Endothelial cell of umbilical vein (primary cell): ENCODE data around the gene TK2.

Experiments
- EZH2 ChIP-seq: IDR thresholded peaks from 2 replicates; pipeline ENCODE4 v1.6.1; 2012; ENCODE audit warnings: borderline replicate concordance, low read depth, mild to moderate bottlenecking, moderate library complexity, low read length, inconsistent platforms; ENCODE audit not compliant: severe bottlenecking
- FOS ChIP-seq: IDR thresholded peaks from 2 replicates; pipeline ENCODE4 v1.6.1; 2011; ENCODE audit warnings: mild to moderate bottlenecking, low read length, moderate library complexity, borderline replicate concordance; ENCODE audit not compliant: insufficient read depth
- JUN ChIP-seq: IDR thresholded peaks from 2 replicates; pipeline ENCODE4 v1.6.1; 2011; ENCODE audit warnings: borderline replicate concordance, low read depth; ENCODE audit not compliant: insufficient read length, insufficient read depth
- MYC ChIP-seq: IDR thresholded peaks from one replicate; pipeline ENCODE4 v1.6.1; 2011; ENCODE audit warnings: mild to moderate bottlenecking, low read depth, low read length
- POLR2A ChIP-seq: IDR thresholded peaks from 2 replicates; pipeline ENCODE4 v1.6.1; 2012; ENCODE audit warnings: low read depth, mild to moderate bottlenecking, control low read depth, low read length
- POLR2AphosphoS5 ChIP-seq: IDR thresholded peaks from 2 replicates; pipeline ENCODE4 v1.6.1; 2012; ENCODE audit warnings: low read depth, mild to moderate bottlenecking, control low read depth, low read length, moderate library complexity; ENCODE audit not compliant: insufficient read depth
- TF ChIP-seq, protein P1 (sequence below), 2 donors: IDR thresholded peaks; 1 replicate in 1 of 2; 2 replicates in 1 of 2; pipeline ENCODE4 v1.5.1; 2011; ENCODE audit warnings: low read length in 2 of 2, mild to moderate bottlenecking in 2 of 2, moderate library complexity in 2 of 2, control low read depth in 1 of 2, inconsistent platforms in 1 of 2, low read depth in 1 of 2; ENCODE audit not compliant: insufficient read depth in 1 of 2; ENCODE audit errors: extremely low read depth in 1 of 2
- TF ChIP-seq, protein P2 (sequence below): IDR thresholded peaks from 2 replicates; pipeline ENCODE4 v1.6.1; 2011; ENCODE audit not compliant: insufficient read depth, insufficient read length

DNA sequence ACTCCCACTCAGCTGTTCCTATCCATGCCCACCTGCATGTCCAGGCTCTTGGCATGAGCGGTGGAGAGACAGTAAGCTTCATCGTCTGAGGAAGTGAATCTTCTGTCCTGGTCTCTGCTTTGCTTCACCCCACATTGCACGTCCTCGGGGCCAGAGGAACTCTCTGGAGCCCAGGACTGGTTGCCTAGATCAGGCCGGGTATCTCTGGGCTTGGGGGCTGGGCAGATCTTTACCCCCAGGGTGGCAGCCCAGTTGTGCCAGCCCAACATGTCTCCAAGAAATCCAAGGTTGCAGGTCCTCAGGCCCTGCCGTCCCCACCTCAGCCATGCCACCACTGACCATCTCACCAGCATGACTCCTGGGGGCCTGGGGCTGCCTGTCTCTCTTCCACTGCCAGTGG lies 64.5 kb downstream of the TK2 start:
- TF ChIP-seq, protein P1, sequence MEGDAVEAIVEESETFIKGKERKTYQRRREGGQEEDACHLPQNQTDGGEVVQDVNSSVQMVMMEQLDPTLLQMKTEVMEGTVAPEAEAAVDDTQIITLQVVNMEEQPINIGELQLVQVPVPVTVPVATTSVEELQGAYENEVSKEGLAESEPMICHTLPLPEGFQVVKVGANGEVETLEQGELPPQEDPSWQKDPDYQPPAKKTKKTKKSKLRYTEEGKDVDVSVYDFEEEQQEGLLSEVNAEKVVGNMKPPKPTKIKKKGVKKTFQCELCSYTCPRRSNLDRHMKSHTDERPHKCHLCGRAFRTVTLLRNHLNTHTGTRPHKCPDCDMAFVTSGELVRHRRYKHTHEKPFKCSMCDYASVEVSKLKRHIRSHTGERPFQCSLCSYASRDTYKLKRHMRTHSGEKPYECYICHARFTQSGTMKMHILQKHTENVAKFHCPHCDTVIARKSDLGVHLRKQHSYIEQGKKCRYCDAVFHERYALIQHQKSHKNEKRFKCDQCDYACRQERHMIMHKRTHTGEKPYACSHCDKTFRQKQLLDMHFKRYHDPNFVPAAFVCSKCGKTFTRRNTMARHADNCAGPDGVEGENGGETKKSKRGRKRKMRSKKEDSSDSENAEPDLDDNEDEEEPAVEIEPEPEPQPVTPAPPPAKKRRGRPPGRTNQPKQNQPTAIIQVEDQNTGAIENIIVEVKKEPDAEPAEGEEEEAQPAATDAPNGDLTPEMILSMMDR (IDR thresholded peaks at IDR 0.05; ENCODE audit: extremely low read depth in 1 of 2, insufficient read depth in 1 of 2, low read depth in 1 of 2, low read length in 2 of 2), result no peak
- TF ChIP-seq FOS (no peak), POLR2A (no peak), POLR2AphosphoS5 (no peak), JUN (no peak), EZH2 (no peak), MYC (no peak)
- TF ChIP-seq, protein P2, sequence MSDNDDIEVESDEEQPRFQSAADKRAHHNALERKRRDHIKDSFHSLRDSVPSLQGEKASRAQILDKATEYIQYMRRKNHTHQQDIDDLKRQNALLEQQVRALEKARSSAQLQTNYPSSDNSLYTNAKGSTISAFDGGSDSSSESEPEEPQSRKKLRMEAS, result no peak
